ENCODE results near the gene TBCK. TPM values are rescaled to one million over a fixed set of nuclear protein-coding genes. Genes with fewer than 3 reads are reported as not detected.

The TBCK gene
- total and polyA plus RNA-seq, 2 of the 8 experiments (the other 6 are each of a cell fraction or from before 2014, with no cell fraction given): 10.2 to 18.7 TPM

DNA sequence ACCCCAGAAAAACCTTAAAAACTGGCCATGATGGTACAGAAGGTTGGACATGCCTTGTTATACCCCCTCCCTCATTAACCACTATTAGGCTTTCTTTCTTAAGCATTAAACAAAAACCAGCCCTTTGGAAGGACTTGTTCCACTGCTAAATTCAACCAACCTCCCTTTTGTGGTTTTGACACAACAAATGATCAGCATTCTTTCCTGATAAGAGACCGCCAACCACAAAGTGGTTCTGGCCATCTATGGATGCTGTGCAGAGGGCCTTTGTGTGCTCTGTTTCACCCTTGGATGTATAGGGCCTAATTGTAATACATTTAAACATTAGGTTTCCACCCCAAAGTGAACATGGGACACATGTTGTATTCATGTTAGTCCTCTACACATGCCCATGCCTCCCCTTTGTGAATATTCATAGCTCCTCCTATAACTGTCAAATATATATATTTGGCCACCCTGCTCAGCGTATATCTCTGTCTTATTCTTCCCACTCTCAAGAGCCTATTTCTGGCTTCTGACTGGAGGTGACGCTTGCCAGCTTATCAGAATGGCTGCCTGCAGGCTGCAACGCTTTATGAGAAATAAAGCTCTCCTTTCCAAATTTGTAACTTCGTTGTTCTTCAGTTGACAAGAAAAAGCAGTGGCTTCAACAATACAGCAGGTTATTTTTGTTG lies 294.1 kb downstream of the TBCK start (continued):
- TF ChIP-seq, protein P1, sequence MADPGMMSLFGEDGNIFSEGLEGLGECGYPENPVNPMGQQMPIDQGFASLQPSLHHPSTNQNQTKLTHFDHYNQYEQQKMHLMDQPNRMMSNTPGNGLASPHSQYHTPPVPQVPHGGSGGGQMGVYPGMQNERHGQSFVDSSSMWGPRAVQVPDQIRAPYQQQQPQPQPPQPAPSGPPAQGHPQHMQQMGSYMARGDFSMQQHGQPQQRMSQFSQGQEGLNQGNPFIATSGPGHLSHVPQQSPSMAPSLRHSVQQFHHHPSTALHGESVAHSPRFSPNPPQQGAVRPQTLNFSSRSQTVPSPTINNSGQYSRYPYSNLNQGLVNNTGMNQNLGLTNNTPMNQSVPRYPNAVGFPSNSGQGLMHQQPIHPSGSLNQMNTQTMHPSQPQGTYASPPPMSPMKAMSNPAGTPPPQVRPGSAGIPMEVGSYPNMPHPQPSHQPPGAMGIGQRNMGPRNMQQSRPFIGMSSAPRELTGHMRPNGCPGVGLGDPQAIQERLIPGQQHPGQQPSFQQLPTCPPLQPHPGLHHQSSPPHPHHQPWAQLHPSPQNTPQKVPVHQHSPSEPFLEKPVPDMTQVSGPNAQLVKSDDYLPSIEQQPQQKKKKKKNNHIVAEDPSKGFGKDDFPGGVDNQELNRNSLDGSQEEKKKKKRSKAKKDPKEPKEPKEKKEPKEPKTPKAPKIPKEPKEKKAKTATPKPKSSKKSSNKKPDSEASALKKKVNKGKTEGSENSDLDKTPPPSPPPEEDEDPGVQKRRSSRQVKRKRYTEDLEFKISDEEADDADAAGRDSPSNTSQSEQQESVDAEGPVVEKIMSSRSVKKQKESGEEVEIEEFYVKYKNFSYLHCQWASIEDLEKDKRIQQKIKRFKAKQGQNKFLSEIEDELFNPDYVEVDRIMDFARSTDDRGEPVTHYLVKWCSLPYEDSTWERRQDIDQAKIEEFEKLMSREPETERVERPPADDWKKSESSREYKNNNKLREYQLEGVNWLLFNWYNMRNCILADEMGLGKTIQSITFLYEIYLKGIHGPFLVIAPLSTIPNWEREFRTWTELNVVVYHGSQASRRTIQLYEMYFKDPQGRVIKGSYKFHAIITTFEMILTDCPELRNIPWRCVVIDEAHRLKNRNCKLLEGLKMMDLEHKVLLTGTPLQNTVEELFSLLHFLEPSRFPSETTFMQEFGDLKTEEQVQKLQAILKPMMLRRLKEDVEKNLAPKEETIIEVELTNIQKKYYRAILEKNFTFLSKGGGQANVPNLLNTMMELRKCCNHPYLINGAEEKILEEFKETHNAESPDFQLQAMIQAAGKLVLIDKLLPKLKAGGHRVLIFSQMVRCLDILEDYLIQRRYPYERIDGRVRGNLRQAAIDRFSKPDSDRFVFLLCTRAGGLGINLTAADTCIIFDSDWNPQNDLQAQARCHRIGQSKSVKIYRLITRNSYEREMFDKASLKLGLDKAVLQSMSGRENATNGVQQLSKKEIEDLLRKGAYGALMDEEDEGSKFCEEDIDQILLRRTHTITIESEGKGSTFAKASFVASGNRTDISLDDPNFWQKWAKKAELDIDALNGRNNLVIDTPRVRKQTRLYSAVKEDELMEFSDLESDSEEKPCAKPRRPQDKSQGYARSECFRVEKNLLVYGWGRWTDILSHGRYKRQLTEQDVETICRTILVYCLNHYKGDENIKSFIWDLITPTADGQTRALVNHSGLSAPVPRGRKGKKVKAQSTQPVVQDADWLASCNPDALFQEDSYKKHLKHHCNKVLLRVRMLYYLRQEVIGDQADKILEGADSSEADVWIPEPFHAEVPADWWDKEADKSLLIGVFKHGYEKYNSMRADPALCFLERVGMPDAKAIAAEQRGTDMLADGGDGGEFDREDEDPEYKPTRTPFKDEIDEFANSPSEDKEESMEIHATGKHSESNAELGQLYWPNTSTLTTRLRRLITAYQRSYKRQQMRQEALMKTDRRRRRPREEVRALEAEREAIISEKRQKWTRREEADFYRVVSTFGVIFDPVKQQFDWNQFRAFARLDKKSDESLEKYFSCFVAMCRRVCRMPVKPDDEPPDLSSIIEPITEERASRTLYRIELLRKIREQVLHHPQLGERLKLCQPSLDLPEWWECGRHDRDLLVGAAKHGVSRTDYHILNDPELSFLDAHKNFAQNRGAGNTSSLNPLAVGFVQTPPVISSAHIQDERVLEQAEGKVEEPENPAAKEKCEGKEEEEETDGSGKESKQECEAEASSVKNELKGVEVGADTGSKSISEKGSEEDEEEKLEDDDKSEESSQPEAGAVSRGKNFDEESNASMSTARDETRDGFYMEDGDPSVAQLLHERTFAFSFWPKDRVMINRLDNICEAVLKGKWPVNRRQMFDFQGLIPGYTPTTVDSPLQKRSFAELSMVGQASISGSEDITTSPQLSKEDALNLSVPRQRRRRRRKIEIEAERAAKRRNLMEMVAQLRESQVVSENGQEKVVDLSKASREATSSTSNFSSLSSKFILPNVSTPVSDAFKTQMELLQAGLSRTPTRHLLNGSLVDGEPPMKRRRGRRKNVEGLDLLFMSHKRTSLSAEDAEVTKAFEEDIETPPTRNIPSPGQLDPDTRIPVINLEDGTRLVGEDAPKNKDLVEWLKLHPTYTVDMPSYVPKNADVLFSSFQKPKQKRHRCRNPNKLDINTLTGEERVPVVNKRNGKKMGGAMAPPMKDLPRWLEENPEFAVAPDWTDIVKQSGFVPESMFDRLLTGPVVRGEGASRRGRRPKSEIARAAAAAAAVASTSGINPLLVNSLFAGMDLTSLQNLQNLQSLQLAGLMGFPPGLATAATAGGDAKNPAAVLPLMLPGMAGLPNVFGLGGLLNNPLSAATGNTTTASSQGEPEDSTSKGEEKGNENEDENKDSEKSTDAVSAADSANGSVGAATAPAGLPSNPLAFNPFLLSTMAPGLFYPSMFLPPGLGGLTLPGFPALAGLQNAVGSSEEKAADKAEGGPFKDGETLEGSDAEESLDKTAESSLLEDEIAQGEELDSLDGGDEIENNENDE (IDR thresholded peaks at IDR 0.05; ENCODE audit: insufficient replicate concordance, low read length): no peak
- TF ChIP-seq BRCA1 (IDR thresholded peaks at IDR 0.05; ENCODE audit: low read depth, low read length) (no peak), SP1 (IDR thresholded peaks at IDR 0.05; ENCODE audit: low read depth, low read length) (no peak), CHD1 (IDR thresholded peaks at IDR 0.05; ENCODE audit: low read depth, low read length) (no peak)
